ENCODE data around the gene DOCK2. TPM values are rescaled to one million over a fixed set of nuclear protein-coding genes. Genes with fewer than 3 reads are reported as not detected.

Gene DOCK2
- total RNA-seq, 1 donor = 6.2 TPM

DNA sequence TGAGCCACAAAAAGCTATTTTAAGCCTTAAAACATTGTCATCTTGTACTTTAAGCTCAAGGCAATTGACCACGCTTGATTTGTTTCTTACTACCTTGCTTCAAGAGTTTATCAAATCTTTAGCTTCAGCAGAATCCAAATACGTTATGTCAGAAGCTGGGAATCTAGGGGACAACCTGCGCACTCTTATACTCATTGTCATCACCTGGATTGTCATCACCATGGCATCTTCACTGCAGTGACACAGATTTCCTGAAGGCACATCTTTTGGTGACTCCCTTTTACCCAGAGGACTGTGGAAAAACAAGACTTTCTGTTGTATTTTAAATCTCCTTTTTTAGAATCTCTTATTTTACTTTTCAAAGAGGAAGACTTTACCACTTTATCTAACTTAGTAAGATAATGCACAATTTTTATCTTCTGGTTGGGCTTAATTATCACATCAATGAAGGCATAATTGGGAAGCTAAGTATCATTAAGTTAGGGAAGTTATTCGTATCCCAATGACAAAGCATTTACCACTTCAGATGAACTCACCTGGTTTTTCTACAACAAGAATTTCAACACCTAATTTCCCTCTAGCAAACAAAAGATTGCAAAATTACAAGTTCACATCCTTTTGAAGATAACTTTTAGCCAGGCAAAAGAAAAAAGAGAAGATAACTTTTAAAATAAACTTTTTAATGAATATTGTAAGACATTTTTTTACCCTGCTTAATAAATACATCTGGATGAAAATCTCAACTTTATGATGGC, 162.0 kb downstream of the DOCK2 start:
- H2AFZ ChIP-seq (ENCODE audit: low read length) = no peak overlapping the region
- no peaks in the 10 kb centered on the region for H3K27me3 ChIP-seq (ENCODE audit: insufficient read depth, low read length)
- no peak overlapping the region for H3K4me3 ChIP-seq (ENCODE audit: insufficient read depth, low read length)
- no peaks in the 10 kb centered on the region for H4K20me1 ChIP-seq (ENCODE audit: insufficient read depth, low read length)
- H3K79me2 ChIP-seq (ENCODE audit: insufficient read depth, low read length) = no peaks in the 10 kb centered on the region
- H3K9me3 ChIP-seq (ENCODE audit: low read depth, low read length) = no peaks in the 10 kb centered on the region
- no peaks in the 10 kb centered on the region for H3K36me3 ChIP-seq (ENCODE audit: insufficient read depth, low read length)
- DNase-seq (ENCODE audit: insufficient read length, low spot score, missing footprints) = no peak
- TF ChIP-seq CTCF (IDR thresholded peaks at IDR 0.05; ENCODE audit: extremely low read depth, low read depth, low read length) = no peak
- no peak overlapping the region for H3K4me2 ChIP-seq (ENCODE audit: insufficient read depth, low read length)
- peaks cover 47% of the 10 kb centered on the region for H3K4me1 ChIP-seq (ENCODE audit: insufficient read depth, low read length)
- H3K27ac ChIP-seq (ENCODE audit: low read depth, low read length) = no peak overlapping the region

GRCh38 chr5:169801324-169801777, 164.3 kb downstream of the DOCK2 start:
- H3K36me3 ChIP-seq (ENCODE audit: insufficient read depth, low read length) = no peaks in the 10 kb centered on the region
- H3K27me3 ChIP-seq (ENCODE audit: insufficient read depth, low read length) = no peaks in the 10 kb centered on the region
- H3K79me2 ChIP-seq (ENCODE audit: insufficient read depth, low read length) = no peaks in the 10 kb centered on the region
- H3K4me3 ChIP-seq (ENCODE audit: insufficient read depth, low read length) = no peak overlapping the region
- H2AFZ ChIP-seq (ENCODE audit: low read length) = no peak overlapping the region
- no peaks in the 10 kb centered on the region for H4K20me1 ChIP-seq (ENCODE audit: insufficient read depth, low read length)
- peak overlapping the region; percentile 44 for H3K4me2 ChIP-seq (ENCODE audit: insufficient read depth, low read length)
- no peak for DNase-seq (ENCODE audit: insufficient read length, low spot score, missing footprints)
- H3K4me1 ChIP-seq (ENCODE audit: insufficient read depth, low read length) = peaks cover 53% of the 10 kb centered on the region
- TF ChIP-seq CTCF (IDR thresholded peaks at IDR 0.05; ENCODE audit: extremely low read depth, low read depth, low read length) = no peak
- H3K27ac ChIP-seq (ENCODE audit: low read depth, low read length) = peak overlapping the region; percentile 98
- no peaks in the 10 kb centered on the region for H3K9me3 ChIP-seq (ENCODE audit: low read depth, low read length)

DNA sequence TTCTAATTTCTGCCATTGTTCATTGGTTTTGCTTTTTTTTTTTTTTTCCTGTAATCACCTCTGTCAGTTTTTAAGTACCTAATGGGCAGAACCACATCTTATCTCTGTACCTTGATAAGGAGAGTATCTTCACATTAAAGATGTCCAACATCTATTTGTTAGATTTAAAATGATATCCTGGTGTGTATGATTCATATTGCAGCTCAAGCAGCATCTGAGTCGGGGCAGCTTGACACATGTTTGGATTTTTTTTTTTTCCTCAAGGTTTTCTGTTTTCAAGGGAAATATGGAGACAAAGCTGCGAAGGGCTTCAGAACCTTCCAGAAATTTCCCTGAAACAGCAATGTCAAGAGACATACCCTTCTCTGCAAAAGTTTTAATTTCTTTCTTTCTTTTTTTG, 164.7 kb downstream of the DOCK2 start:
- no peaks in the 10 kb centered on the region for H3K9me3 ChIP-seq (ENCODE audit: low read depth, low read length)
- no peak for DNase-seq (ENCODE audit: insufficient read length, low spot score, missing footprints)
- H3K4me1 ChIP-seq (ENCODE audit: insufficient read depth, low read length) = peaks cover 48% of the 10 kb centered on the region
- H3K27ac ChIP-seq (ENCODE audit: low read depth, low read length) = peak overlapping the region; percentile 98
- H3K36me3 ChIP-seq (ENCODE audit: insufficient read depth, low read length) = no peaks in the 10 kb centered on the region
- no peaks in the 10 kb centered on the region for H3K79me2 ChIP-seq (ENCODE audit: insufficient read depth, low read length)
- H2AFZ ChIP-seq (ENCODE audit: low read length) = no peak overlapping the region
- no peaks in the 10 kb centered on the region for H3K27me3 ChIP-seq (ENCODE audit: insufficient read depth, low read length)
- H3K4me3 ChIP-seq (ENCODE audit: insufficient read depth, low read length) = no peak overlapping the region
- no peak for TF ChIP-seq CTCF (IDR thresholded peaks at IDR 0.05; ENCODE audit: extremely low read depth, low read depth, low read length)
- no peaks in the 10 kb centered on the region for H4K20me1 ChIP-seq (ENCODE audit: insufficient read depth, low read length)
- H3K4me2 ChIP-seq (ENCODE audit: insufficient read depth, low read length) = peak overlapping the region; percentile 44

GRCh38 chr5:169803077-169803981, 166.3 kb downstream of the DOCK2 start:
- H4K20me1 ChIP-seq (ENCODE audit: insufficient read depth, low read length) = no peaks in the 10 kb centered on the region
- no peaks in the 10 kb centered on the region for H3K36me3 ChIP-seq (ENCODE audit: insufficient read depth, low read length)
- DNase-seq (ENCODE audit: insufficient read length, low spot score, missing footprints) = peak; percentile 88
- H3K4me3 ChIP-seq (ENCODE audit: insufficient read depth, low read length) = peak overlapping the region; percentile 41
- H2AFZ ChIP-seq (ENCODE audit: low read length) = no peak overlapping the region
- no peak for TF ChIP-seq CTCF (IDR thresholded peaks at IDR 0.05; ENCODE audit: extremely low read depth, low read depth, low read length)
- H3K79me2 ChIP-seq (ENCODE audit: insufficient read depth, low read length) = no peaks in the 10 kb centered on the region
- peaks cover 46% of the 10 kb centered on the region for H3K4me1 ChIP-seq (ENCODE audit: insufficient read depth, low read length)
- no peaks in the 10 kb centered on the region for H3K9me3 ChIP-seq (ENCODE audit: low read depth, low read length)
- H3K27me3 ChIP-seq (ENCODE audit: insufficient read depth, low read length) = no peaks in the 10 kb centered on the region
- H3K4me2 ChIP-seq (ENCODE audit: insufficient read depth, low read length) = peak overlapping the region; percentile 70
- peak overlapping the region; percentile 98 for H3K27ac ChIP-seq (ENCODE audit: low read depth, low read length)
